VCaP (cell line): ENCODE data around the gene ABCA13.

Experiments
- H3K27ac ChIP-seq: fragments of 450-650 bp; 2 replicates; pipeline ENCODE4 v1.5.1; 2017
- TF ChIP-seq, protein P1 (sequence below): fragments of 450-650 bp; conservative IDR thresholded peaks from 2 replicates; pipeline ENCODE4 v1.5.1; 2017; ENCODE audit warnings: mild to moderate bottlenecking, moderate library complexity

Gene ABCA13

GRCh38 chr7:48176356-48176893 lies 5.2 kb downstream of the ABCA13 start:
- TF ChIP-seq, protein P1, sequence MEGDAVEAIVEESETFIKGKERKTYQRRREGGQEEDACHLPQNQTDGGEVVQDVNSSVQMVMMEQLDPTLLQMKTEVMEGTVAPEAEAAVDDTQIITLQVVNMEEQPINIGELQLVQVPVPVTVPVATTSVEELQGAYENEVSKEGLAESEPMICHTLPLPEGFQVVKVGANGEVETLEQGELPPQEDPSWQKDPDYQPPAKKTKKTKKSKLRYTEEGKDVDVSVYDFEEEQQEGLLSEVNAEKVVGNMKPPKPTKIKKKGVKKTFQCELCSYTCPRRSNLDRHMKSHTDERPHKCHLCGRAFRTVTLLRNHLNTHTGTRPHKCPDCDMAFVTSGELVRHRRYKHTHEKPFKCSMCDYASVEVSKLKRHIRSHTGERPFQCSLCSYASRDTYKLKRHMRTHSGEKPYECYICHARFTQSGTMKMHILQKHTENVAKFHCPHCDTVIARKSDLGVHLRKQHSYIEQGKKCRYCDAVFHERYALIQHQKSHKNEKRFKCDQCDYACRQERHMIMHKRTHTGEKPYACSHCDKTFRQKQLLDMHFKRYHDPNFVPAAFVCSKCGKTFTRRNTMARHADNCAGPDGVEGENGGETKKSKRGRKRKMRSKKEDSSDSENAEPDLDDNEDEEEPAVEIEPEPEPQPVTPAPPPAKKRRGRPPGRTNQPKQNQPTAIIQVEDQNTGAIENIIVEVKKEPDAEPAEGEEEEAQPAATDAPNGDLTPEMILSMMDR, result no peak
- H3K27ac ChIP-seq, result no peak overlapping the region

GRCh38 chr7:48177271-48177670 lies 6.0 kb downstream of the ABCA13 start:
- no peak overlapping the region for H3K27ac ChIP-seq
- TF ChIP-seq, protein P1, result no peak

DNA sequence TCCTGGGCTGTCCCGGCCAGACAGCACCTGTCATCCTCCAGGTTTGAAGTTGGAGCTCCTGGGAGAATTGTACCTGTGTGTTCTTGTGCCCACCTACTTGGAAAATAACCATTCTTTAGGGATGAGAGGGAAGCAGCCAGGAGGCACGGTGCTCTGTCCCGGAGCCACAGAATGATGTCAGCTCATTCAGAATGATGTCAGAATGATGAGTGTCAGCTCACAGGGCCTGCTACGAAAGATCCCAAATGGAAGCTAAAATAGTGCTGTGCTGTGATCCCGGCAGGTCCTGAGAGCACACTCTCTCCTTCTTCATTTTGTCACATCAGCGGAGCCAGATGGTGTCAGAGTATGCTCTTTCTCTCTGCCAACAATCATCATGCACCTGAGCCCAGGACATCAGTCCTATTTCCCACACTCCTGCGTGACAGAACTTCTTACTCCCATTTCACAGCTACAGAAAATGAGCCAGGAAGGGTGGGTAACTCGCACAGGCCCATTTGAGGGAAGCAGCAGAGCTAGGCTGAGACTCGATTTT lies 8.3 kb downstream of the ABCA13 start:
- TF ChIP-seq, protein P1, result no peak
- no peak overlapping the region for H3K27ac ChIP-seq

- TF ChIP-seq, protein P1, result no peak
- H3K27ac ChIP-seq, result no peak overlapping the region
These were observed 9.7 kb downstream of the ABCA13 start for GRCh38 chr7:48180981-48181380.

DNA sequence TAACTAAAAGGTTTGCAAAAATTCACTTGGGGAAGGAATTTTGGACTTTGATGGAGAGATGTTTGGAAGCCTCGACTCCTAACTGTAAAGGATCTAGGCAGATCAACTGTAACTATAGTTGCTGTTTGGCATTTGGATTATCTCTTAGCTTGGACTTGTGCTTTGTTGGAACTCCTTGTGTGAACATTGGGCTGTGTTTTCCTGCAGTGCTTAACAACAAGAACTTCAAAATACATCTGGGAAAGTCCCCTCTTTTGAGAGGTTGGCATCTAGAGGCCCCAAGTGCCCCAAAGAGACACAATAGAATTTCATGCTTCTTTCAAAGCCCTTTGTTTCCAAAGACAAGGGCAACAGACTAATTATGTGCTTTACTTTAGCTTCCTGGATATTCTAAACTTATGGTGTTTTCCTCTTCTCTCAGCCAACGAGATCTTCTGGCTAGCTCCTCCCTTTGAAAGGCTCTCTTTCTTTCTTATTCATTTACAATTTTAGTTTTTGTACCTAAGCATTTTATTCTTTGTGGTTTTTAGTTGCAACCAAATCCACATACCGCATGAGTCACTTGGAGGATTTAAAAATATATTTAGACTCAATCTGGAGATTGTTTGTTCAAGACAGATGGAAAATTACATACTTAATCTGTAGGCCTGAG lies 11.6 kb downstream of the ABCA13 start:
- TF ChIP-seq, protein P1, result no peak
- no peak overlapping the region for H3K27ac ChIP-seq

DNA sequence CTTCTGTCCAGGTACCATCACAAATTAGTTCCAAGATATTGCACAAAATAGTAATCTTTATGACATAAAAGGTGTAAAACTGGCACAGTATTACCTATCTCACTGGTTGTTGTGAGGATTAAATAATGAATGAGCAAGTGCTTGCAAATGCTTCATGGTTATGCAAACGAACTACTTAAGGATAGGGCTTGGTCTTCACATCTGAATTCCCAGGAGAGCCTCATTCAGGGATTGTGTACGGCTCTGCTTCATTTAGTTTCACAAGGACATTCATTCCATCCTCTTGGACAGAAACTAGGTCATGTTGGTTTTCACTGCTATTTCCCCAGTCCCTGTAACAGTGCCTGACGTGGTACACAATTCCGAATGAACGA lies 12.1 kb downstream of the ABCA13 start:
- TF ChIP-seq, protein P1, result no peak
- no peak overlapping the region for H3K27ac ChIP-seq

- no peak overlapping the region for H3K27ac ChIP-seq
- TF ChIP-seq, protein P1, result no peak
These were observed 12.7 kb downstream of the ABCA13 start for GRCh38 chr7:48183965-48184364.
